ENCODE results near the gene CBFA2T3. TPM values are rescaled to one million over a fixed set of nuclear protein-coding genes. Genes with fewer than 3 reads are reported as not detected.

The CBFA2T3 gene
- total RNA-seq, 6 experiments from 2014 or later = not detected

DNA sequence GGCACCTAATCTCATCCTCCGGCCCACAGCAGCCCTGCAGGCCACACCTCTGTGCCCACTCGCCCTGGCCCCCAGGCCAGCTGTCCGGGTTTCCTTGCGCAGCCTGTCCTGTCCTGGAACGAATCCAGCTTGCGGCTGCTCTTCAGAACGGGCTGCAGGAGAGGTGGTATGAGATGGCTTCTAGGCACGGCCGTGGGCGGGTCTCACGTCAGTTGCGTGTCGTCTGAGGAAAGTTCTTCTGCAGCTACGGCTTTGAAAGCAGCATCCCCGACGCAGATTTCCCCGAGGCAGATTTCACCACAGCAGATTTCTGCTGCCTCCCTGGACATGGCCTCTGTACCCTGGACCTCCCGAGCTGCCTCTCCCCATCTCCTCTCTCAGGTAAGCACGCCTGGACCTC, 138.4 kb downstream of the CBFA2T3 start:
- Mint-ChIP-seq H3K4me3 (no peak overlapping the region), H3K27me3 (ENCODE audit: insufficient read depth) (no peaks in the 10 kb centered on the region; the same call in none of the 2 replicates), H3K36me3 (ENCODE audit: low read depth) (no peaks in the 10 kb centered on the region), H3K27ac (no peak overlapping the region), H3K4me1 (ENCODE audit: low read depth) (no peaks in the 10 kb centered on the region), H3K9me3 (no peaks in the 10 kb centered on the region)
- TF ChIP-seq, protein P1, sequence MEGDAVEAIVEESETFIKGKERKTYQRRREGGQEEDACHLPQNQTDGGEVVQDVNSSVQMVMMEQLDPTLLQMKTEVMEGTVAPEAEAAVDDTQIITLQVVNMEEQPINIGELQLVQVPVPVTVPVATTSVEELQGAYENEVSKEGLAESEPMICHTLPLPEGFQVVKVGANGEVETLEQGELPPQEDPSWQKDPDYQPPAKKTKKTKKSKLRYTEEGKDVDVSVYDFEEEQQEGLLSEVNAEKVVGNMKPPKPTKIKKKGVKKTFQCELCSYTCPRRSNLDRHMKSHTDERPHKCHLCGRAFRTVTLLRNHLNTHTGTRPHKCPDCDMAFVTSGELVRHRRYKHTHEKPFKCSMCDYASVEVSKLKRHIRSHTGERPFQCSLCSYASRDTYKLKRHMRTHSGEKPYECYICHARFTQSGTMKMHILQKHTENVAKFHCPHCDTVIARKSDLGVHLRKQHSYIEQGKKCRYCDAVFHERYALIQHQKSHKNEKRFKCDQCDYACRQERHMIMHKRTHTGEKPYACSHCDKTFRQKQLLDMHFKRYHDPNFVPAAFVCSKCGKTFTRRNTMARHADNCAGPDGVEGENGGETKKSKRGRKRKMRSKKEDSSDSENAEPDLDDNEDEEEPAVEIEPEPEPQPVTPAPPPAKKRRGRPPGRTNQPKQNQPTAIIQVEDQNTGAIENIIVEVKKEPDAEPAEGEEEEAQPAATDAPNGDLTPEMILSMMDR (IDR thresholded peaks at IDR 0.05) = no peak
- no peak for DNase-seq

DNA sequence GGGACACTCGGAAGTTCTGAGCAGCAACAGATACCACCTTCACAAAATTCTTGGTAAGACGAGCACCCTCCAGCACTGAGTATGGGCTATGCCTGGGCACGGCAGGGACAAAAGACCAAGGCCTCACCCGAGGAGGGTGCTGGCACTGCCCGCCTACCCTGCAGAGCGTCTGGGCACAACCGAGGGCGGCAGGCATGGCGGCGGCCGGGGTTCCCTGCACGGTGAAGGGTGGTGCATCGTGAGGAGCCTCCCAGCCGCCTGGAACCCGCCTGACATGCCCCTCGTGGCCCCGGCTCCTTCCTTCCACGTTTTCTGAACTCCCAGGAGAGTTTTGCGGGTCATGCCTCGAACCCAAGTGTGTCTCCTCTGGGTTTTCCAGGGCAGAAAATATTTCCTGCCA, 139.2 kb downstream of the CBFA2T3 start:
- no peaks in the 10 kb centered on the region for H3K4me1 Mint-ChIP-seq (ENCODE audit: low read depth)
- no peak for DNase-seq
- no peak overlapping the region for H3K4me3 Mint-ChIP-seq
- TF ChIP-seq, protein P1 (IDR thresholded peaks at IDR 0.05) = no peak
- H3K27ac Mint-ChIP-seq = no peak overlapping the region
- no peaks in the 10 kb centered on the region for H3K36me3 Mint-ChIP-seq (ENCODE audit: low read depth)
- no peaks in the 10 kb centered on the region for H3K9me3 Mint-ChIP-seq
- H3K27me3 Mint-ChIP-seq (ENCODE audit: insufficient read depth) = no peaks in the 10 kb centered on the region; the same call in 1 of the 2 replicates

DNA sequence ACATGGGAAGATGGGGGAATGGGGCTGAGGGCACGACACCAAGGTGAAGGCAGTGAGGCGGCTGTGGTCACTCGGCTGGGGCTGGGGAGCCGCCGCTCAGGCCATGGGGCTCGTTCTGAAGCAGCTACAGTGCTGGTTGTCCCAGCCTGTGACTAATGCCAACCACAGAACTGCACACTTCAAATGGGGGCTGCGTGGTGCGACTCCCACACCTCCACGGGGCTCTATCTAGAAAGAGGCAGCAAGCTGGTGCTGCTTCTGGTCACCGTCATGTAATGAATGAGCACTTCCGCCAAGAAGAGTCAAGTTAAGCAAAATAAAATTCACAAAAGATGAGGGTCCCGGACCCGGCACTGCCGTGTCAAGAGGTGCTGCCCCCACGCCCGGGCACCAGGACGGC, 140.2 kb downstream of the CBFA2T3 start:
- no peaks in the 10 kb centered on the region for H3K36me3 Mint-ChIP-seq (ENCODE audit: low read depth)
- no peak overlapping the region for H3K27ac Mint-ChIP-seq
- no peaks in the 10 kb centered on the region for H3K9me3 Mint-ChIP-seq
- no peak for DNase-seq
- no peak overlapping the region for H3K4me3 Mint-ChIP-seq
- TF ChIP-seq, protein P1 (IDR thresholded peaks at IDR 0.05) = no peak
- no peaks in the 10 kb centered on the region for H3K4me1 Mint-ChIP-seq (ENCODE audit: low read depth)
- H3K27me3 Mint-ChIP-seq (ENCODE audit: insufficient read depth) = no peaks in the 10 kb centered on the region

DNA sequence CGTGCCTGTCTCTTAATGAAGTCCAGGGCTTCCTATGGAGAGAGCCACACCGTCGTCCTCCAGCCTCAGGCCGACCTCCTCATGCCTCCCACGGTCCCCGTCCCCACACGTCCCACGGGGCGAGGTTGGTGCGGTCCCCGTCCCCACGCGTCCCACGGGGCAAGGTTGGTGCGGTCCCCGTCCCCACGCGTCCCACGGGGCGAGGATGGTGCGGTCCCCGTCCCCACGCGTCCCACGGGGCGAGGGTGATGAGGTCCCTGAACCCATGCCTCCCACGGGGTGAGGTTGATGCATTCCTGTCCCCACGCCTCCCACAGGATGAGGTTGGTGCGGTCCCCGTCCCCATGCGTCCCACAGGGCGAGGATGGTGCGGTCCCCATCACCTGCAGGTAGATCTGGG, 141.2 kb downstream of the CBFA2T3 start:
- TF ChIP-seq, protein P1 (IDR thresholded peaks at IDR 0.05) = no peak

DNA sequence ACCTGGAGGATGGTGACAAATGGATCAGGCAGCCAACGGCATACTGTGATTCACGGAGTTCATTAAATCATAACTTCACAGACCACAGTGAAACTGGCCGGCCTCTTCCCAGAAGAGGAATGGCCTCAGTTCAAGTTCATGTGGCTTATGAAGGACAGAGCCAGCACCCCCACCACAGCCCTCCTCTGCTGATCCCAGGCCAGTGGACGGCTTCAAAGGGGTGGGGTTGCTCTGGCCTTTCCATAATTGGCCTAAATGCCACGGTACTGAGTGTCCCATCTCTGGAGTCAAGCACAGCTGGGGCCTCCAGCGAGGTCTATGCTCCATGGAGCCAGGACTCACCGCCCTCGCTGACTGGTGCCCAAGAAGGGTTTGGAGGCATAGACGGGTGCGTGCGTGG, 141.6 kb downstream of the CBFA2T3 start:
- no peak overlapping the region for H3K4me3 Mint-ChIP-seq
- H3K9me3 Mint-ChIP-seq = no peaks in the 10 kb centered on the region
- TF ChIP-seq, protein P1 (IDR thresholded peaks at IDR 0.05) = no peak
- no peak for DNase-seq
- H3K27ac Mint-ChIP-seq = no peak overlapping the region
- H3K27me3 Mint-ChIP-seq (ENCODE audit: insufficient read depth) = no peaks in the 10 kb centered on the region
- H3K36me3 Mint-ChIP-seq (ENCODE audit: low read depth) = no peaks in the 10 kb centered on the region
- H3K4me1 Mint-ChIP-seq (ENCODE audit: low read depth) = no peaks in the 10 kb centered on the region

More for the DNA sequence above, 141.2 kb downstream of the CBFA2T3 start:
- Mint-ChIP-seq H3K4me3 (no peak overlapping the region), H3K9me3 (no peaks in the 10 kb centered on the region), H3K4me1 (ENCODE audit: low read depth) (no peaks in the 10 kb centered on the region), H3K27me3 (ENCODE audit: insufficient read depth) (no peaks in the 10 kb centered on the region), H3K36me3 (ENCODE audit: low read depth) (no peaks in the 10 kb centered on the region), H3K27ac (no peak overlapping the region)
- no peak for DNase-seq

DNA sequence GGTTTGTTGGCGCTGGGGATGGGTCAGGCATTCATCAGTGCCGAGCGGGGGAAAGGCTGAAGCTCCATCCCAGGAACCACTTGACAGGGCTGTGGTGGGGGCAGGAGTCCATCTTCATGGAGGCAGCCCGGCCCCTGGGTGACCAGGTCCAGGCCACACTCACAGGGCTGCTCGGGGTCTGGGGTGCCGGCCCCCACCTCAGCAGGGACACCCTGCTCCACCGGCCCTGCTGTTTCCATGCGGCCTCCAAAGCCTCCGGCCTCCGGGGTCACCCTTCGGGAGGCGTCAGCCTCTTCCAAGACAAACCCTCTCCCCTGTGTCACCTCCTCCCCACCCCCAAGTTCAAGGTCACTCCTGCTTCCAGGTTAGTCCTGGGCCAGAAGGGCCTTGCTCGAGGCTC, 142.3 kb downstream of the CBFA2T3 start:
- Mint-ChIP-seq H3K4me1 (ENCODE audit: low read depth) (no peaks in the 10 kb centered on the region), H3K36me3 (ENCODE audit: low read depth) (no peaks in the 10 kb centered on the region), H3K27me3 (ENCODE audit: insufficient read depth) (no peaks in the 10 kb centered on the region), H3K27ac (no peak overlapping the region), H3K9me3 (no peaks in the 10 kb centered on the region), H3K4me3 (no peak overlapping the region)
- TF ChIP-seq, protein P1 (IDR thresholded peaks at IDR 0.05) = no peak
- no peak for DNase-seq
